DLD1 (cell line): Measurements from ENCODE around the gene TECTA.
"Not testable (repeated sequence)": the region's sequence is repeated elsewhere in the genome, so short reads cannot be mapped to it uniquely, and the experiment has no call there.

Experiments
- in situ Hi-C: cut with HindIII; loops from 2 replicates; pipeline ENCODE4 v1.10.0; 2017; ENCODE audit warnings: low sequenced_read_pairs

TECTA gene

DNA sequence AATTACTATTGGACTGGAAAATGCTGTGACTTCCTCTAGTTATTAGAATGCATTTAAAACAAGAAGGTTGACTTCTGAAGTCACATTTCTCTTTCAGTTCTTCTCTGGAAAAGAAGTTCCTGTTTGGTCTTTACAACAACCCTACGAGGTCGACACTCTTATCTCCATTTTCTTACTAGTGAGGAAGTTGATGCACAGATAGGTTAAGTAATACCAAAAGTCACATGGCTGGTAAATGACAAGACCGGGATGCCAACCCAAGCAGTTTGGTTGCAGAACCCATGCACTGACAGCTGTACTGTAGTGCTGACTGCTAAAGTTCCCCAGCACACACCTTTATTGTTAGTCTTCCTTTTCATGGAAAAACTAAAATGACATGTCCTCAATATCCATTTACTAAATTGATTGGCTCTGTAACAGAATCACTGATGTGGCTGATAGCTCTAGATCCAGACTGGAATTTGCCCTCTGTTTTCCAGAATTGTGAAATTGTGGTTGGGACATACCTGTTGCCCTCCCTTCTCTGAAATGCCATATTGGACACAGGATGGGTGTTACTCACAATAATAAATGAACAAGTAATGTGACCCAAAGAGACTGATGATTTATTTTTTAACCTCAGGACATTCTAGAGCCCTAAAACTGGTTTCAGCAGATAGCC is 9.4 kb upstream of the TECTA start:
- in situ Hi-C loops, result no loop called here

DNA sequence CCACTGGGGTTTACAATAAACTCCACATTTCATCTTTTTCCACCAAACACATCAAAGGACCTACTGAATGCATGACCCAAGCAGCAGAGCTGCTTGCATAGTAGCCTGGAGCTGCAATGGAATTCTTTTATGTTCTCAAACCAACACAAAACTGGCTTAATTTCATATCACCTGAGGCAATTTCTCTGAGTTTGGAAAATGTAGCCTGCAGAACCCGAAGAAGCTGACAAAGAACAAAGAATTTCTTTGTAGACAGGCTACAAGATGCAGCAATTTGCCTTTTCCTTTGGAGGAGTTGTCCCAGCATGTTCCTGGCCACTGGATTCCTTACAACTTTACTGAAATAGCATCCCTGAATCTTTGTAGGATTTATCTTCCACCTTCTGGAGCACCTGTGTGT is 5.5 kb upstream of the TECTA start:
- in situ Hi-C loops, result no loop called here

DNA sequence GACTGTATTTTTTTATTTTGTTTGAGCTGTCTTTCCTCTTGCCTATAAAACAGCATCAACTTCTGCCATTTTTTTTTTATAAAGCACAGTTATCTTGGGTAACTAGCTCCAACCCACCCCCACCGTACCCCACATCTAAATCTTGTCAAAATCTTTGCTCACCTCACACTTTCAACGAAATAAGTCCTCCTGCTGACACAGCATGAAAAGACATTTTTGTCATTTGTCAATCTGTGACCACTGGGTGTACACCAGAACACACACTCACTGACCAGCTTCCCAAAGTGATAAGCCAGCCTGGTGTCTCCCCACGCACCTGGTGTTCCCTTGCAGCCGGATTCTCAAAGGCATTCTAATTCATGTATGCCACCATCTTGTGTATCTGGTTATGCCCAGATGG is 1.7 kb upstream of the TECTA start:
- in situ Hi-C loops, result no loop called here

DNA sequence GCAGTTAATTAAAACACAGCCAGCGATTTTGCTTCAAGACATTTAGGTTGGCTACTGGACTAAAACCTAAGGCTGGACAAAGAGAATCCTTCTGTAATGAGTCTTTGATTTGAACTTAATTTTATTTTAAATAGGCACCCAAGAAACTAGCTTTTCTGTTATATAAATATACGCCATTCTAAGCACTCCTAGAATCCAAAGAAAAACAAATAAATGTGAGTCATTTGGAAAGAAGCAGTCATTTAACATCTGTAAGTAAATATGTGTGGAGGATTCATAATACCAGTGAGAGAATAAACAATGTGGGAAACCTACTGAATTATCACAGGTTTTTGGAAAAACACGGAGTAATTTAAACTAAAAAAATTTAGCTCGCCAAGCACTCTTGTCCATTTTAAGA is 1.2 kb upstream of the TECTA start:
- in situ Hi-C loops, result no loop called here

DNA sequence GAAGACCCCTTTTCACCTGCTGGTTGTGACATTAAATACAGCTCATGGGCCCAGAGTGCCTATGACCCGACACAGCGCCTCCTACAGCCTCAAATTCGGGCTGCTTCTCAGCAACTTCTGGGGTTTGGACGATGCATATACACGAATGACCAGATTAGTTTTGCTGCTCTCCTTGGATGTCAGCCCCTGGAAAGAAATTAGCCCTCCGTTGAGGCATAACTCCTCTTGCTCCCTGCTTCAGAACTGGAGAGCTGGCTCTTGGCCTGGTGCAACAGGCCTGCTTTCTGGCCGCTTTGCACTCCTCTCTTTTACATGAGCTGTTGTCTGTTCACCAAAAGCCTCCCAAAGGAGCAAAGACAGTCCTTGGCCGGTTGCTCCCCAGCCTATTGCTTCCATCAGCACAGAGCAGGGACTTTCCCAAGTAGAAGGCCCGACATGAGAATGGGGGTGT is 3.3 kb downstream of the TECTA start:
- in situ Hi-C loops, result no loop called here

DNA sequence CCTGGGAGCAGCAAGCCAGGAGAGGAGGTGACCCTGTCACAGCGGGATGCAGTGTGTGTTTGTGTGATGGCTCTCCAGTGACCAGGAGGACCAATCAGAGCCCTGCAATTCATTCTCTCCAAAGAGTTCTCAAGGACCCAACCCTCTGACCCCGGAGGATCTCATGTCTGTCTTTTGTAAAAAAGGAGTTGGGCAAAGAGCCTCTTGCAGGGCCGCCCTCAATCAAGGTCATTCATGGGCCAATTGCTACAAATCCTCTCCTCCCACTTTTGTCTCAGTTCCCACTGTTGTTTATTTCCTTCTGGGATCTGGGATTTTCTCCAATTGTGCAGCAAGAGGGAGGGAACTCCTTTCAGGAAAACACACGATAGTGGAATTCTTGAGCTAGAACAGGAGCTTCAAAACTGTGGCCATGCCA is 4.0 kb downstream of the TECTA start:
- in situ Hi-C loops, result no loop called here

DNA sequence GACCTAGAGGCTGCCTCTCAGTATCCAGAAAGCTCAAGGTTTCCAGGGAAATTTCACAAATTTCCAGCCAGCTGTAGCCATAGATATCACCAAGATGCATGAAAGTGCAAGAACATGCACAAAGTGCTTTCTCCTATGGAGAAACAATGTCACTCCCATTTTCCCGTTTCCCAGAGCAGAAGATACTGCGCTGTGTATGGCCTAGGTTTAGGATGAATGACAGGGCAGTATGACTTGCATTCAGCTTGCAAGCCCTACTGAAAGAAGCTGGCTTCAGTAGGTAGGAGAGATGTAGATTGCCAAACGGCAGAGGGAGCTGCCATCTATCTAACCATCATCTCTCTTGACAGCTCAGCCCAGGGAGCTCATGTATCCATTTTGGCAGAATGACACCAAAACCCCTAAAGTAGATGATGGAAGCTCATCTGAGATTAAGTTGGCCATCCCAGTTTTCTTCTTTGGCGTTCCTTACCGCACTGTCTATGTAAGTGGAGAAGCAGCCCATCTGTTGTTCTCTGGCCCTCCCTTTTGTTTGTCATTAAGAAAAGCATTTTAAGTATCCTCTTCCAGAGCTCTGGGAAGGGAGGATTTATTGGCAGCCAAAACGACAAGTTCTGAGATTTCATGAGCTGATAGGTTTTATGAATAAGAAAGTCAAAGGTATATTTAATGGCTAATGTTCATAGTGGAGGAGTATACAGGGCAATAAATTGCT is 4.6 kb downstream of the TECTA start:
- in situ Hi-C loops, result no loop called here

DNA sequence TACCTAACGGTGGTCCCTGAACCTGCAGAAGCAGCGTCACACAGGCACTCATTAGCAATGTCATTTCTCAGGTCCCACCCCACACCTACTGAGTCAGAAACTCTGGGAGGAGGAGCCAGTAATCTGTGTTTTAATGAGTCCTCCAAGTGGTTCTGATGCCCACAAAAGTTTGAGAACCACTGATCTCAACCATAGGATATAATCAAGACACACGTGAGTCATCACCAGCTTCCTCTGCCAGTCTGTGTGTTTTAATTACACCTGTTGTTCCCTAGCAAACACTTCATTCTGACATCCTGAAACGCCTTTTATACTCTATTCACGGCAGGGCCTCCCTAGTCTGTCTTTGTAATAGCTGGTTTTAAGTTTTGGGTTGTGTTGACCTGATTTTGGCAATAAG is 5.8 kb downstream of the TECTA start:
- in situ Hi-C loops, result no loop called here

DNA sequence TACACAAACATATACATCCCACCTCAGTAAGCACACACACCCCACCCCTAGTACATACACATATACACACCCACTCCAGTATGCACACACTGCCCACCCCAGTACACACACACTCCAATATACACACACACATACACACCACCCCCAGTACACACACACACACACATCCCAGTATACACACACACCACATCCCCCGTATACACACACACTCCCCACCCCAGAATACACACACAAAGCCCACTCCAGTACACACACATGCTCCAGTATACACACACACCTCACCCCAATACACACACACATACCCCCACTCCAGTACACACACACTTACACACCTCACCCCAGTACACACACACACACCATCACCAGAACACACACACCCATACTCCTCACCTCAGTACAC is 7.4 kb downstream of the TECTA start:
- in situ Hi-C loops, result no loop called here

DNA sequence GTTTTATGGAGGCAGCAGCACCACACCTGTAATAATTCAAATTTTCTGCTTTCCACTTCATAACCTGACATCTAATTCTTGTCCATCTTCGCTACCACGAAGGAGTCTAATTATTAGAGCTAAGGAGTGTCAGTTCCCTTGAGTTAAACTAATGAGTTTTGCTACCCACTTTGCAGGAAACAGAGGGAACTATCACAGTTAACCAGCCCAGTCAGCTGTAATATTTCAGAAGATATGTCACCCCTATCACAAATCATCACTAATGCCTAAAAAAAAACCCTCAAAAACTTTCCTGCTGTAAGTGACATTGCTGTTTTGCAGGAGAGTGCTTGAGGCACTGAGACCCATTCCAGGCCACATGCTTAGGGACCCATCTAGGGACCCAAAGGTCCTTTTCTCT is 8.4 kb downstream of the TECTA start:
- in situ Hi-C loops, result no loop called here

DNA sequence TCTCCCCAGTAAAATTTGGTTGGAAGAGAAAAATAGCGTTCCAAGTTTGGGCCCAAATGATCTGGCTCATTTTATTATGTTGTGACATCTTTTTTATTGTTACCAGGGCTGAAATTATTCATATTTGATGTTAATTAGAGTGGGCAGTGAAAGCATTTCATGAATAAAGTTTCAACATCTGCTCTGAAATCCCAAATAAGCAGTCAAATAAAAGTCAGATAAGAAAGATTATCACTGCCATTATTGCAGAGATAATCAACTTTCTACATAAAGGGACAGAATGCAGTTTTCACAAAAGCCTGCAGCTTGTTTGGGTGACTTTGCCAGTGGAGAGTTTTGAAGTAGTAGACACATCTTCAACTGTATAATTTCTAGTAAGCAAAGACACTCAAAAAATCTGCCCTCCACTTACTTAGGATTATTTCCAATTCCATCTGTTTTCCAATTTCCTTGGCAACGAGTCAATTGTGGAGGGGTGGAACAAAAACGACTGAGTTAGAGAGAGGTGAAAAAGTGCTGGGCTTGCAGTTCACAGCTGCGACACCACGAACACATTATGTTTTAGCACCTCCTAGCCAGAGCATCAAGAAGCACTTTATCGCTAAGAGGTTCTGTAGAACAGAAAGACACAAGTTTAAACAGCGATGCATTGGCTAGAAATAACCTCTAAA is 9.0 kb downstream of the TECTA start:
- in situ Hi-C loops, result no loop called here

DNA sequence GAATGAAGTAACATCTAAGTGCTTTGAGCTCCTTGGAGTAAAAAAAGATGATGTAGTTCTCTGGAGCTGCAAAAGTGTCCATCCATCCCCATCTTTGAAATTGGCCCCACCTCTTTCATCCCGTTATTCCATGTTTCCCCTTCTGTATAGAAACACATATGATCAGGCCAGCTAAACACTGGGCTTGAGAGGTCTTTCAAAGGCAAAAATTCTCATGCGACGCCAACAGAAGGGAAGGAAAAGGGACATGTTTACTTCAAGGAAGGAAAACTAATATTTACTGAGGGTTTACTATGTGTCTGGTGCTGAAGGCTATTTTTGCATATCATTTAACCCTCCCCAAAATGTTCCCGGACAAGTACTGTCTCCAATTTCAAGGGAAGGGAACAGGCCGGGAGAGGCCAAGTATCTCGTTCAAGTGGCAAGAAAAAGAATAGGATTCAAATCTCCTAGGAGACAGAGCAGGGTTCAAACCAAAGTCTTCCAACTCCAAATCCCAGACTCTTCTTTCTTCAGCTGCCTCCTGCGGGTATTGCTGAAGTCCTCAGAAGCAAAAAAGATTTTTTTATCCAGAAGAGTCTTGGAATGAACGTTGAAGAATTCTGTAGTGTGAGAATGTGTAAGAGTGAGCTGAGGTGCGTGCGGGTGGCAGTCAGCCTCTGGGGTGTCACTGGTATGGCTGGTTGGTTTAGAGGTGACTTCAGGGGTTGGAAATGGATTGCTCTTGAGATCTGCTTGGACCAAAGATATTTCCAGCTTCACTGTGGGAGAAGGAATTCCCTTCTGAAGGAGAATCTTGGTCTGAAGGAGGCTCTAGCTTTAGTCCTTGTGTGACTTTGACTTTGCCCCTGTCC is 10.1 kb downstream of the TECTA start:
- in situ Hi-C loops, result no loop called here

DNA sequence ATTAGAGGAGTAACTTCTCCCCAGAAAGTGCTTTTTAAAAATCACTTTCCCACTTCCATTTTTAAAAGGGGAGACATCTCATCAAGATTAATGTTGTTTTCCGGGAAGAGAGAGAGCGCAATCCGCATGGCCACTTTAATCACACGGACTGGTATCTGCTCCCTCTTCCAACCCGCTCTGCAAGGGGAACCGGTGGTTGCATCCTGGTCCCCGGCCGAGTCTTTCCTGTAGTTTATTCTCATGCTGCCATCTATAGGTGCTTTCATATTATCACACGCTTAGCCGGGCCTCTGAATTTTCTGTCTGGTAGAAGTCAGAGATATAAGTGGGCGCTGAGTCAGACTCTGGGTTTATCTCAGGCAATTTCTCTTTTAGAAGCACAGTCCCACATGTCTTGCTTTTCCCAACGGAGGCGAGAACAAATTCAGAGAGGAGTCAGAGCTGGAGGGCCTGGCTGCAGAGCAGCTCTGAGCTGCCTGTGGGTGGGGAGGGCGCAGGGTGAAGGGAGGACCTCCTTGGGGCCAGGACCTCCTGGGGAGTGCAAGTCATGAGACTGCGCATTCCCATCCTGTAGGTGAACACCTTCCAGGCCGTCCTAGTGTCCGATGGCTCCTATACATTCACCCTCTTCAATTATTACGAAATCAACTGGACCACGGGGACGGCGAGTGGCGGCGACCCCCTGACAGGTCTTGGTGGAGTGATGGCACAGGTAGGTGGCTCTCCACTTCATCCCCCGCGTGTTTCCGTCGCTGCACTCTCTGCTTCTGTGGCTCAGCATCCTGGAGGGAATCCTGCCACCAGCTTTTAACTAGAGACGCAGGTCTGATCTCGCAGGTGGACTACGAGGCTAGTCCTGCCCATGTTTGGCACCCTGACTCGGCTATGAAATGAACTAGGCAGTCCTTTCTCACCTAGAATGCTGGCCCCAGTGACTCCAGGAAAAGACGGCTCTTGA is 11.7 kb downstream of the TECTA start:
- in situ Hi-C loops, result no loop called here

DNA sequence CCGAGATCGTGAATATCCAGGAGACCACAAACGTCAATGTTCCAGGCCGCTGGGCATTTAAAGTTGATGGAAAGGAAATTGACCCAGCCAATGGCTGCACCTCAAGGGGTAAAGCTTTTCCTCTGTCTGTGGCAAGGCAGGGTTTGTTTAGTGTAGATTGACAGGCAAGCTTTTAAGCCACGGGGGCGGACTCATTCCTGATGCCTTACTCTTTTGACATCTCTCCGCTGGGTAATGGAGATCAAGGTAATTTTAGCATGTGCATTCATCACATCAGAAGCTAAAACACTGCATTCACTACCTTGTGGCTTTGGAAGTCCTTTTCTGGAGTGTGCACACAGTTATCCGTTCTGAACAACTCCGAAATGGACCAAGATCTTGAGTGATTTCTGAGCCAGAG is 12.6 kb downstream of the TECTA start:
- in situ Hi-C loops, result no loop called here

DNA sequence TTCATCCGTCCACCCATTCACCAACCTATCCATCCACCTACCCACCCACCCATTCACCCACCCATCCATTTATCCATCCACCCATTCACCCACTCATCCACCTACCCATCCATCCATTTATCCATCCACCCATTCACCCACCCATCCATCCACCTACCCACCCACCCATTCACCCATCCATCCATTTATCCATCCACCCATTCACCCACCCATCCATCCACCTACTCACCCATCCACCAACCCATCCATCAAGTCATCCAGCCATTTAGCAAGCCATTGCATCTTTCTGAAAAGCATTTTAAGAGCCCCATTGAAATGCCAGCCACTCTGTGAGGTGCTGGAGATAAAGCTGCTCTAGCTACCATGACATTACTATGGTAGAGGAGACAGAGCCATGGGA is 14.0 kb downstream of the TECTA start:
- in situ Hi-C loops, result not testable (repeated sequence)

DNA sequence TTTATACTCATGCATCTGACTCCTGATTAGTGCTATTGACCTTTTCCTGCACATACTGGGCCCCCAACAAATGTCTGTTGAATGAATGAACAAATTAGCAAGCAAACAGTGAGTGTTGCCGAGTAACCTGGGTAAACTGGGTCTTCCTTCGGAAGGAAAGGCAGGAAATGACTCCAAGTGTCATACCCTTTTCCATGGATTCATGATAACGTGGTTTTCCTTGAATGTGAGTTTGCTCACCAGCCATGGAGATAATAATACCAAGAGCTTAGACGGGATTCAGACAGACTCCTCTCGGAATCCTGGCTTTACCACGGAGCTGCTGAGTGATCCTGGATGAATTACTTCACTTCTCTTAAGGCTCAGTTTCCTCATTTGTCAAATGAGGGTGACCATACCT is 16.7 kb downstream of the TECTA start:
- in situ Hi-C loops, result no loop called here

DNA sequence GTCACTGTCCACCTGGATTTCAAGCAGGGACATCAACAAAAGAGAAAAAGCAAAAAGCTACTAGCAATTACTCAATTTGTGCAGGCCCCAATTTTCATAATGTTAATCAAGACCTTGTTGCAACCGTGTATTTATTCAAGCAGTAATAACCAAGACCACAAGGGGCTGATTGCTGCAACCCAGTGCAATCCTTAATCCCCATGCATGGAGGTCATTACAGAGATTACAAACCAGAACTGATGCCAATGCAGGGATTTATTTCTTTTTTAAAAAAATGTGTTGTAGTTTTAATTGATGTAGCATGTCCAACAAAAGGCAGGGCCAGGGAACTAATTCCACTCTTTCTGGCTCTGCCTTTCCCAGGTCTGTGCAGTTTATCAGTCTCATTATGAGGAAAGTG is 18.4 kb downstream of the TECTA start:
- in situ Hi-C loops, result no loop called here

DNA sequence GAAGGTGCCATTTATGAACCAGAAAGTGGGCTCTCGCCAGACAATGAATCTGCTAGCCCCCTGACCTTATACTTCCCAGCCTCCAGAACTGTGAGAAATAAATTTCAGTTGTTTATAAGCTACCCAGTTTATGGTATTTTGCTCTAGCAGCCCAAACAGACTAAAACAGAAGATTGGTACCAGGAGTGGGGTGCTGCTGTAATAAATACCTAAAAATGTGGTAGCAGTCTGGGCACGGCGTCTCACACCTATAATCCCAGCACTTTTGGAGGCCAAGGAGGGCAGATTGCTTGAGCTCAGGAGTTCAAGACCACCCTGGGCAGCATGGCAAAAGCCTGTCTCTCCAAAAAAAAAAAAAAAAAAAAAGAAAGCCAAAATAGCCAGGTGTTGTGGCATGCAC is 21.3 kb downstream of the TECTA start:
- in situ Hi-C loops, result no loop called here

DNA sequence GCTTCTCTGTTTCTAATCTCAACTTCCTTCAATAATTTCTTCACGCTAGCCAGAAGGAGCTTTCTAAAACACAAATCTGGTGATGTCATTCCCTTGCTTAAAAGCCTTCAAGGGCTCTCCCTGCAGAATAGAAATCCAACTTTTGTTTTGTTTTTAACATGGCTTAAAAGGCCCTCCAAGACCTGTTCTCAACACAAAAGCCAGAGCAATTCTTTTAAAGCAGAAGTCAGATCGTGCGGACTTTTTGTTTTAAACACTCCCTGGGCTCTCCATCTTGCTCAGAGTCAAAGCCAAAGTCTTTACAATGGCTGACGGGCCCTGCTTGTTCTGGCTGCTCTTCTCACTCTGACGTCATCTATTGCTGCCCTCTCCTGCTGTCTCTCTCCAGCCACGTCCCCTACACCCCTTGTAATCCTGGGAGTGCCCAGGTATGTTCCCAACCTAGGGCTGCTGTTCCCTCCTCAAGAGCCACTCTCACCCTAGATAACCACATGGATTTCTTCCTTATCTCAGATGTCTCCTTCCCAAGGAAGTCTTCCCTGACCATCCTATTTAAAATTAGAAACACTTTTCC is 22.5 kb downstream of the TECTA start:
- in situ Hi-C loops, result no loop called here

DNA sequence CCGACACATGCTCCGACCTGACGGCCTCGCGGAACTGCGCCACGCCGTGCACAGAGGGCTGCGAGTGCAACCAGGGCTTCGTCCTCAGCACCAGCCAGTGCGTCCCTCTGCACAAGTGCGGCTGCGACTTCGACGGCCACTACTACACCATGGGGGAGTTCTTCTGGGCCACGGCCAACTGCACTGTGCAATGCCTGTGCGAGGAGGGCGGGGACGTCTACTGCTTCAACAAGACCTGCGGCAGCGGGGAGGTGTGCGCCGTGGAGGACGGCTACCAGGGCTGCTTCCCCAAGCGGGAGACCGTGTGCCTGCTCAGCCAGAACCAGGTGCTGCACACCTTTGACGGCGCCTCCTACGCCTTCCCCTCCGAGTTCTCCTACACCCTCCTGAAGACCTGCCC is 26.8 kb downstream of the TECTA start:
- in situ Hi-C loops, result no loop called here
